Loucy (cell line): ENCODE data around the gene EPS8L3.

Experiments used
- H2AFZ ChIP-seq: fragments of 200-600 bp; sonication (generic); 2 replicates; pipeline ENCODE4 v1.6.0; 2016; ENCODE audit warnings: antibody characterized with exemption, mild to moderate bottlenecking, low read length, moderate library complexity
- H3F3A ChIP-seq: fragments of 200-600 bp; 2 replicates; pipeline ENCODE4 v1.6.0; 2016; ENCODE audit warnings: antibody characterized with exemption, low read depth, mild to moderate bottlenecking
- H3K27me3 ChIP-seq: fragments of 200-600 bp; sonication (generic); 2 replicates; pipeline ENCODE4 v1.6.1; 2014; ENCODE audit warnings: low read length, mild to moderate bottlenecking; ENCODE audit not compliant: insufficient read depth, poor library complexity, severe bottlenecking
- H3K36me3 ChIP-seq: fragments of 200-600 bp; sonication (generic); 2 replicates; pipeline ENCODE4 v1.6.1; 2016; ENCODE audit warnings: low read length; ENCODE audit not compliant: insufficient read depth
- H3K4me1 ChIP-seq: fragments of 200-600 bp; sonication (generic); 2 replicates; pipeline ENCODE4 v1.5.1; 2014; ENCODE audit warnings: low read length, mild to moderate bottlenecking; ENCODE audit not compliant: insufficient read depth, poor library complexity, severe bottlenecking
- H3K4me2 ChIP-seq: fragments of 200-600 bp; sonication (generic); 2 replicates; pipeline ENCODE4 v1.6.0; 2014; ENCODE audit warnings: antibody characterized with exemption, low read length, low read depth, mild to moderate bottlenecking; ENCODE audit not compliant: poor library complexity, severe bottlenecking
- H3K4me3 ChIP-seq: fragments of 200-600 bp; sonication (generic); 2 replicates; pipeline ENCODE4 v1.5.1; 2014; ENCODE audit warnings: low read length, mild to moderate bottlenecking, mixed read lengths; ENCODE audit not compliant: poor library complexity, severe bottlenecking
- H3K79me2 ChIP-seq: fragments of 200-600 bp; sonication (generic); 2 replicates; pipeline ENCODE4 v1.6.1; 2014; ENCODE audit warnings: low read length; ENCODE audit not compliant: insufficient read depth
- H3K9ac ChIP-seq: fragments of 200-600 bp; sonication (generic); 2 replicates; pipeline ENCODE4 v1.6.0; 2014; ENCODE audit warnings: mild to moderate bottlenecking, low read depth, low read length, moderate library complexity; ENCODE audit not compliant: poor library complexity, severe bottlenecking
- H3K9me2 ChIP-seq: fragments of 200-600 bp; sonication (generic); replicated peaks from 2 replicates; pipeline ENCODE4 v1.6.1; 2016; ENCODE audit warnings: low read depth, low read length, mixed read lengths
- H3K9me3 ChIP-seq: fragments of 200-600 bp; sonication (generic); 2 replicates; pipeline ENCODE4 v1.6.1; 2014; ENCODE audit warnings: mild to moderate bottlenecking, antibody characterized with exemption, low read length, low read depth; ENCODE audit not compliant: insufficient read depth
- H4K20me1 ChIP-seq: fragments of 200-600 bp; sonication (generic); 2 replicates; pipeline ENCODE4 v1.6.0; 2014; ENCODE audit warnings: antibody characterized with exemption, low read length, mild to moderate bottlenecking; ENCODE audit not compliant: insufficient read depth, poor library complexity, severe bottlenecking
- CTCF ChIP-seq: fragments of 200-600 bp; sonication (generic); conservative IDR thresholded peaks from 2 replicates; pipeline ENCODE4 v1.5.1; 2014; ENCODE audit warnings: mild to moderate bottlenecking, antibody characterized with exemption, low read length
- EZH2phosphoT487 ChIP-seq: fragments of 200-600 bp; IDR thresholded peaks from 2 replicates; pipeline ENCODE4 v1.6.1; 2018; ENCODE audit warnings: antibody characterized with exemption, mild to moderate bottlenecking, moderate library complexity, borderline replicate concordance

EPS8L3 gene

DNA sequence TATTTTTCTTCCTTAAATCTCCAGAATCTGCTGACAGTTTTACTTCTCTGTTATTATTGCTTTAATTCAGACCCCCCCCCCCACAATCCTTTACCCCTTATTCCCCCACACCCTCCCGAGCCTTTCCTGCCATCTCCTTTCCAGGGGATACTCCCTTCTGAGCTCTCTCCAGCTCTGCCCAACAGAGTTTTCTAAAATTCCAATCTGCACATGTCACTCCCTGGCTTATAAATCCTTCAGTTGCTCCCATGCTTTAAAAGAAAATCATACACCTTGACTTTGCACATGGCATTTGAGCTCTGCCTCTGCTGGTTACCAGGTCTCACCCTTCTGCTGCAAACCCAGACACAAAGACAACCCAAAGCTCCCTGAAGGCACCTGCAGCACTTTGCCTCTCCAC is 11.7 kb upstream of the EPS8L3 start:
- Histone ChIP-seq H3K9me3 (no peaks in the 10 kb centered on the region), H3K4me2 (no peak overlapping the region), H2AFZ (no peak overlapping the region), H4K20me1 (no peaks in the 10 kb centered on the region), H3K4me3 (no peak overlapping the region), H3K79me2 (no peaks in the 10 kb centered on the region), H3K36me3 (no peaks in the 10 kb centered on the region), H3K4me1 (peaks cover 21% of the 10 kb centered on the region), H3K9me2 (no peaks in the 10 kb centered on the region), H3F3A (no peaks in the 10 kb centered on the region), H3K9ac (no peak overlapping the region), H3K27me3 (no peaks in the 10 kb centered on the region)
- TF ChIP-seq EZH2phosphoT487, result no peak
- TF ChIP-seq CTCF, result no peak

- Histone ChIP-seq H4K20me1 (no peaks in the 10 kb centered on the region), H3K27me3 (no peaks in the 10 kb centered on the region), H3K9me2 (no peaks in the 10 kb centered on the region), H3K9me3 (no peaks in the 10 kb centered on the region), H3K4me3 (no peak overlapping the region), H3K79me2 (no peaks in the 10 kb centered on the region), H3K9ac (no peak overlapping the region), H3K4me1 (peaks cover 21% of the 10 kb centered on the region), H2AFZ (peak overlapping the region; percentile 47), H3K4me2 (peak overlapping the region; percentile 19), H3K36me3 (no peaks in the 10 kb centered on the region), H3F3A (no peaks in the 10 kb centered on the region)
- TF ChIP-seq EZH2phosphoT487 (no peak), CTCF (no peak)
Observed at GRCh38 chr1:109773900-109774485, 10.3 kb upstream of the EPS8L3 start.

DNA sequence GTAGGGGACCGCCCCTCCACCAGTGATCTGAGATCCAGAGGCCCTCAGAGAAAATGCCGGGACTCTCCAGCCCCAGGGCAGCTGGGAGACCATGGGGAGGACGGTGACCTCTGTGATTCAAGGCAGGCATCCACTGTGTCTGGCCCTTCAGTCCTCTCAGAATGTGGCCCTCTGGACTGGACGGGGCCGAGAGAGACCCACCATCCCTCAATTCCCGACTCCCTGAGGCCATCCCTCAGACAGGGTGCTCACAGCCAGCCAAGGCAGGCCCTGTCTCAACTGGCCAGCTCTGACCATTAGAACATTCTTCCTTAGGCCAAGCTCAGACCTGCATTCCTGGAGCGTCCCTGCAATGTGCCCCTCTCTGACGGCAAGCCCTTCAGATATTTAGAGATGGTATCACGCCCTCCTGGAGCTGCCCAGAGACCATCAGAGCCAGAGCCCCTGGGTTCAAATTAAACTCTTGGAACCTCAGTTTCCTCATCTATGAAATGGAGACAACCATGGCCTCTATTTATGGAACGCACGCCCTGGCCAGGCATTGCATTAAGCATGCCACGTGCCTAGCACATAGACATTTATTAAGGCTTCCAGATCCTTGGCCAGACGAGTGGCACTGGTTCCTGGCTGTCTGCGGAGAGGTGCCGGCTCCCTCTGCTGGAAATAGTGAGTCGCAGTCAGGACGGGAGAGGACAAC is 9.6 kb upstream of the EPS8L3 start:
- Histone ChIP-seq H3K4me2 (no peak overlapping the region), H3K9me2 (no peaks in the 10 kb centered on the region), H2AFZ (peak overlapping the region; percentile 47), H3F3A (no peaks in the 10 kb centered on the region), H3K4me3 (no peak overlapping the region), H3K36me3 (no peaks in the 10 kb centered on the region), H3K4me1 (peaks cover 21% of the 10 kb centered on the region), H3K9ac (no peak overlapping the region), H3K79me2 (no peaks in the 10 kb centered on the region), H3K27me3 (no peaks in the 10 kb centered on the region), H4K20me1 (no peaks in the 10 kb centered on the region), H3K9me3 (no peaks in the 10 kb centered on the region)
- peak; percentile 98 for TF ChIP-seq CTCF
- no peak for TF ChIP-seq EZH2phosphoT487
